HCT116 (cell line): Measurements from ENCODE around the gene ANAPC4. TPM values are rescaled to one million over a fixed set of nuclear protein-coding genes. Genes with fewer than 3 reads are reported as not detected.

Source experiments
- ATAC-seq: fragments of 200-7000 bp; cut with Tn5 transposase; 2 replicates; pipeline ENCODE4 v1.9.1; 2020; ENCODE audit warnings: mild to moderate bottlenecking, moderate library complexity
- BruUV-seq: library from RNA; stranded (reverse); fragments of 400-500 nt; replicated peaks from 2 replicates; lab custom pipeline; 2021; lab: Mats Ljungman, UMichigan
- CTCF ChIA-PET: fragments of 300-600 bp; sonication (Branson Sonifier 250); formaldehyde crosslinking; loops from one replicate; lab custom pipeline; 2021; ENCODE audit warnings: antibody characterized with exemption; lab: Charles Lee
- POLR2A ChIA-PET: fragments of 300-600, 350-600 bp; sonication (Branson Sonifier 250); formaldehyde crosslinking; loops from one replicate; lab custom pipeline; 2021; ENCODE audit warnings: antibody characterized with exemption; lab: Charles Lee
- RAD21 ChIA-PET, 2 experiments: fragments of 300-600 bp; sonication (Branson Sonifier 250); formaldehyde crosslinking; loops; one replicate each; lab custom pipeline; 2023; ENCODE audit warnings: low total read pairs in 2 of 2; ENCODE audit not compliant: uncharacterized antibody in 2 of 2, unreplicated experiment in 2 of 2, low non-redundant PET in 1 of 2; lab: Charles Lee
- DNase-seq: peaks from one replicate; pipeline ENCODE4 v3.0.0-alpha.2; 2010; ENCODE audit warnings: low read depth, low spot score
- H2AFZ ChIP-seq: fragments of 200-600 bp; shearing (Covaris generic), sonication (generic); 2 replicates; pipeline ENCODE4 v1.6.1; 2017; ENCODE audit warnings: low read depth, mixed run types, mixed read lengths, antibody characterized with exemption, low read length; ENCODE audit not compliant: poor library complexity, severe bottlenecking
- H3K27ac ChIP-seq: 2 replicates; pipeline ENCODE4 v1.5.1; 2012; ENCODE audit warnings: low read depth, low read length
- H3K27me3 ChIP-seq: fragments of 200-600 bp; sonication (generic); 2 replicates; pipeline ENCODE4 v1.6.1; 2016; ENCODE audit warnings: mixed run types, low read length, mixed read lengths; ENCODE audit not compliant: insufficient read depth
- H3K36me3 ChIP-seq, 2 experiments: fragments of 200-500 bp in 1 of 2; fragments of 200-600 bp in 1 of 2; sonication (Bioruptor generic) in 1 of 2; sonication (generic) in 1 of 2; 2 replicates each; pipeline versions ENCODE4 v1.5.1 to v1.6.1; 2014 to 2016; ENCODE audit warnings: low read length in 2 of 2, inconsistent platforms in 1 of 2, mixed read lengths in 1 of 2, mixed run types in 1 of 2; ENCODE audit not compliant: insufficient read depth in 2 of 2, control insufficient read depth in 1 of 2
- H3K4me1 ChIP-seq, 2 experiments: fragments of 200-600 bp in 1 of 2; sonication (generic) in 1 of 2; 2 replicates each; pipeline versions ENCODE4 v1.5.1 to v1.6.1; 2012 to 2017; ENCODE audit warnings: low read length in 2 of 2, inconsistent platforms in 1 of 2, mild to moderate bottlenecking in 1 of 2, mixed read lengths in 1 of 2, mixed run types in 1 of 2, moderate library complexity in 1 of 2; ENCODE audit not compliant: insufficient read depth in 2 of 2, control insufficient read depth in 1 of 2
- H3K4me2 ChIP-seq: fragments of 200-600 bp; sonication (generic); 2 replicates; pipeline ENCODE4 v1.6.1; 2017; ENCODE audit warnings: mixed run types, low read length, mixed read lengths
- H3K4me3 ChIP-seq, 2 experiments: fragments of 200-600 bp in 1 of 2; sonication (generic) in 1 of 2; replicated peaks in 1 of 2; 2 replicates each; pipeline ENCODE4 v1.5.1; 2011 to 2016; ENCODE audit warnings: low read length in 2 of 2, control low read depth in 1 of 2, low read depth in 1 of 2, mild to moderate bottlenecking in 1 of 2, mixed read lengths in 1 of 2, mixed run types in 1 of 2
- H3K79me2 ChIP-seq: fragments of 200-600 bp; sonication (generic); 2 replicates; pipeline ENCODE4 v1.6.1; 2017; ENCODE audit warnings: mild to moderate bottlenecking, mixed run types, low read length, moderate library complexity, mixed read lengths; ENCODE audit not compliant: insufficient read depth
- H3K9ac ChIP-seq: fragments of 200-600 bp; sonication (generic); 2 replicates; pipeline ENCODE4 v1.6.1; 2016; ENCODE audit warnings: low read length, mixed read lengths
- H3K9me2 ChIP-seq: fragments of 200-600 bp; sonication (generic), shearing (Covaris generic); 2 replicates; pipeline ENCODE4 v1.6.1; 2017; ENCODE audit warnings: mixed run types, mild to moderate bottlenecking, moderate library complexity; ENCODE audit not compliant: insufficient read depth
- H3K9me3 ChIP-seq, 2 experiments: fragments of 200-500 bp in 1 of 2; fragments of 200-600 bp in 1 of 2; sonication (Bioruptor generic) in 1 of 2; sonication (generic) in 1 of 2; 2 replicates each; pipeline ENCODE4 v1.6.1; 2014 to 2017; ENCODE audit warnings: low read length in 2 of 2, mixed read lengths in 2 of 2, inconsistent platforms in 1 of 2, low read depth in 1 of 2, mild to moderate bottlenecking in 1 of 2, mixed run types in 1 of 2, moderate library complexity in 1 of 2; ENCODE audit not compliant: control insufficient read depth in 1 of 2, insufficient read depth in 1 of 2
- H4K20me1 ChIP-seq: fragments of 200-600 bp; sonication (generic), shearing (Covaris generic); 2 replicates; pipeline ENCODE4 v1.6.1; 2017; ENCODE audit warnings: mixed run types, mild to moderate bottlenecking, moderate library complexity; ENCODE audit not compliant: insufficient read depth
- CBX3 ChIP-seq: IDR thresholded peaks from 2 replicates; pipeline ENCODE4 v1.6.1; 2012; ENCODE audit warnings: low read depth
- CEBPB ChIP-seq: IDR thresholded peaks from 2 replicates; pipeline ENCODE4 v1.6.1; 2012; ENCODE audit warnings: low read depth
- ELF1 ChIP-seq: IDR thresholded peaks from 2 replicates; pipeline ENCODE4 v1.6.1; 2012; ENCODE audit warnings: low read depth, borderline replicate concordance
- EZH2phosphoT487 ChIP-seq: fragments of 200-600 bp; IDR thresholded peaks from 2 replicates; pipeline ENCODE4 v1.6.1; 2018; ENCODE audit warnings: antibody characterized with exemption, borderline replicate concordance
- FOSL1 ChIP-seq: IDR thresholded peaks from 2 replicates; pipeline ENCODE4 v1.6.1; 2012; ENCODE audit warnings: low read depth
- JUND ChIP-seq: IDR thresholded peaks from 2 replicates; pipeline ENCODE4 v1.6.1; 2012
- SIN3A ChIP-seq: IDR thresholded peaks from 2 replicates; pipeline ENCODE4 v1.6.1; 2012; ENCODE audit warnings: low read depth
- SRF ChIP-seq: IDR thresholded peaks from 2 replicates; pipeline ENCODE4 v1.6.1; 2012; ENCODE audit warnings: low read depth
- TCF7L2 ChIP-seq: IDR thresholded peaks from 2 replicates; pipeline ENCODE4 v1.7.0; 2011; ENCODE audit warnings: borderline replicate concordance, inconsistent platforms; ENCODE audit not compliant: insufficient read depth, insufficient read length; ENCODE audit errors: extremely low read depth
- YY1 ChIP-seq: IDR thresholded peaks from 2 replicates; pipeline ENCODE4 v1.6.1; 2011; ENCODE audit warnings: low read length, low read depth, moderate library complexity, mild to moderate bottlenecking; ENCODE audit not compliant: insufficient replicate concordance; ENCODE audit errors: extremely low read depth
- ZNF274 ChIP-seq: fragments of 200-500 bp; sonication (Bioruptor generic); IDR thresholded peaks from 2 replicates; pipeline ENCODE4 v1.6.1; 2014; ENCODE audit warnings: mild to moderate bottlenecking, low read depth, low read length, inconsistent platforms
- intact Hi-C: fragments of 100-400 bp; cut with micrococcal nuclease; formaldehyde crosslinking; loops from 2 replicates; pipeline ENCODE4 v1.10.0; 2022
- total RNA-seq: library from RNA; stranded (reverse); gene quantifications from one replicate; pipeline ENCODE4 v1.2.1, GENCODE V29; 2021; ENCODE audit not compliant: unreplicated experiment
- TF ChIP-seq, protein P1 (sequence below): IDR thresholded peaks from 2 replicates; pipeline ENCODE4 v1.6.1; 2012
- TF ChIP-seq, protein P2 (sequence below), 3 experiments: fragments of 200-600 bp in 1 of 3; sonication (generic) in 1 of 3; IDR thresholded peaks in 2 of 3; conservative IDR thresholded peaks in 1 of 3; 2 replicates each; pipeline ENCODE4 v1.5.1; 2012 to 2017; ENCODE audit warnings: low read depth in 2 of 3, low read length in 2 of 3, antibody characterized with exemption in 1 of 3, borderline replicate concordance in 1 of 3, control low read depth in 1 of 3, mild to moderate bottlenecking in 1 of 3, mixed read lengths in 1 of 3, mixed run types in 1 of 3, moderate library complexity in 1 of 3; ENCODE audit not compliant: insufficient read depth in 1 of 3

ANAPC4 gene
- total RNA-seq, 1 experiment from 2014 or later: 29.2 TPM

- no peaks in the 10 kb centered on the region for H4K20me1 ChIP-seq
- no peak overlapping the region for H3K9ac ChIP-seq
- H2AFZ ChIP-seq: no peak overlapping the region
- no peaks in the 10 kb centered on the region for H3K27me3 ChIP-seq
- H3K4me1 ChIP-seq: peaks cover 0 to 5% of the 10 kb centered on the region in 2 experiments; a peak in 1 of 4 replicates
- H3K79me2 ChIP-seq: 0 out of 2 replicates have a peak, but pooled peaks cover 5% of the 10 kb centered on the region
- H3K9me3 ChIP-seq: no peaks in the 10 kb centered on the region
- no peak overlapping the region for H3K4me2 ChIP-seq
- POLR2A ChIA-PET: no interaction called here
- no peak for DNase-seq
- no peaks in the 10 kb centered on the region for H3K36me3 ChIP-seq
- CTCF ChIA-PET: interaction anchor here (0.9 to 1.4 kb wide), 3 partner anchors 20 to 34 kb away, joined by 3 to 5 read pairs (median 3); partner anchors contain the start of gene ZCCHC4
- H3K4me3 ChIP-seq: no peak overlapping the region
- ATAC-seq: no peak
- TF ChIP-seq CBX3 (no peak), ELF1 (no peak), TCF7L2 (no peak), ZNF274 (no peak)
- TF ChIP-seq, protein P1, sequence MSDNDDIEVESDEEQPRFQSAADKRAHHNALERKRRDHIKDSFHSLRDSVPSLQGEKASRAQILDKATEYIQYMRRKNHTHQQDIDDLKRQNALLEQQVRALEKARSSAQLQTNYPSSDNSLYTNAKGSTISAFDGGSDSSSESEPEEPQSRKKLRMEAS: no peak
- TF ChIP-seq, all 23 proteins: peak for 0
- Histone ChIP-seq H3K27ac (no peak overlapping the region), H3K9me2 (no peaks in the 10 kb centered on the region)
- no TSS peak for BruUV-seq
- intact Hi-C loops: no loop called here
- RAD21 ChIA-PET: no interaction called here
Observed at GRCh38 chr4:25346913-25347312, 30.1 kb upstream of the ANAPC4 start.

GRCh38 chr4:25347473-25347872, 29.6 kb upstream of the ANAPC4 start:
- ATAC-seq: no peak
- no peak for TF ChIP-seq SIN3A
- no peak for TF ChIP-seq EZH2phosphoT487
- no peak for TF ChIP-seq FOSL1
- TF ChIP-seq YY1: no peak
- TF ChIP-seq, protein P2, sequence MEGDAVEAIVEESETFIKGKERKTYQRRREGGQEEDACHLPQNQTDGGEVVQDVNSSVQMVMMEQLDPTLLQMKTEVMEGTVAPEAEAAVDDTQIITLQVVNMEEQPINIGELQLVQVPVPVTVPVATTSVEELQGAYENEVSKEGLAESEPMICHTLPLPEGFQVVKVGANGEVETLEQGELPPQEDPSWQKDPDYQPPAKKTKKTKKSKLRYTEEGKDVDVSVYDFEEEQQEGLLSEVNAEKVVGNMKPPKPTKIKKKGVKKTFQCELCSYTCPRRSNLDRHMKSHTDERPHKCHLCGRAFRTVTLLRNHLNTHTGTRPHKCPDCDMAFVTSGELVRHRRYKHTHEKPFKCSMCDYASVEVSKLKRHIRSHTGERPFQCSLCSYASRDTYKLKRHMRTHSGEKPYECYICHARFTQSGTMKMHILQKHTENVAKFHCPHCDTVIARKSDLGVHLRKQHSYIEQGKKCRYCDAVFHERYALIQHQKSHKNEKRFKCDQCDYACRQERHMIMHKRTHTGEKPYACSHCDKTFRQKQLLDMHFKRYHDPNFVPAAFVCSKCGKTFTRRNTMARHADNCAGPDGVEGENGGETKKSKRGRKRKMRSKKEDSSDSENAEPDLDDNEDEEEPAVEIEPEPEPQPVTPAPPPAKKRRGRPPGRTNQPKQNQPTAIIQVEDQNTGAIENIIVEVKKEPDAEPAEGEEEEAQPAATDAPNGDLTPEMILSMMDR (IDR thresholded peaks at IDR 0.05 in 2 of 3, conservative IDR thresholded peaks at IDR 0.05 in 1 of 3; ENCODE audit: borderline replicate concordance in 1 of 3, insufficient read depth in 1 of 3, low read depth in 2 of 3, low read length in 2 of 3): no peak
- TF ChIP-seq CEBPB: no peak
- TF ChIP-seq SRF: no peak
- no peak for TF ChIP-seq ZNF274
- no peak for TF ChIP-seq CBX3
- TF ChIP-seq JUND: no peak
- TF ChIP-seq, all 23 proteins: peak for 0
- CTCF ChIA-PET: interaction anchor here (0.9 to 1.4 kb wide), 2 partner anchors 19 to 35 kb away, joined by 3 read pairs; partner anchors contain the start of gene ZCCHC4
- no peaks in the 10 kb centered on the region for H3K27me3 ChIP-seq
- BruUV-seq: no TSS peak
- RAD21 ChIA-PET: no interaction called here
- H3K9ac ChIP-seq: no peak overlapping the region
- no peaks in the 10 kb centered on the region for H3K36me3 ChIP-seq
- no peak overlapping the region for H3K4me3 ChIP-seq
- POLR2A ChIA-PET: no interaction called here
- peaks cover 0 to 8% of the 10 kb centered on the region in 2 experiments; a peak in 1 of 4 replicates for H3K4me1 ChIP-seq
- H2AFZ ChIP-seq: no peak overlapping the region
- H3K4me2 ChIP-seq: no peak overlapping the region
- H4K20me1 ChIP-seq: no peaks in the 10 kb centered on the region
- DNase-seq: no peak
- no peaks in the 10 kb centered on the region for H3K9me2 ChIP-seq
- no peak overlapping the region for H3K27ac ChIP-seq
- no peaks in the 10 kb centered on the region for H3K9me3 ChIP-seq
- intact Hi-C loops: no loop called here
- 0 out of 2 replicates have a peak, but pooled peaks cover under 1% of the 10 kb centered on the region for H3K79me2 ChIP-seq
